Natural killer cell (primary cell): Measurements from ENCODE around the gene ORM1. TPM values are rescaled to one million over a fixed set of nuclear protein-coding genes. Genes with fewer than 3 reads are reported as not detected.

Experiments used
- ATAC-seq, 3 donors: fragments of 150-1000 bp in 2 of 3; fragments of 200-7000 bp in 1 of 3; cut with Tn5 transposase; 1 replicate in 1 of 3; 2 replicates in 2 of 3; pipeline ENCODE4 v1.10.0; 2021; ENCODE audit warnings: mild to moderate bottlenecking in 2 of 3, moderate library complexity in 2 of 3
- DNase-seq, 2 donors: peaks; one replicate each; pipeline versions ENCODE4 v3.0.0 to v3.0.0-alpha.2; 2013 to 2021; ENCODE audit warnings: mixed read lengths in 1 of 2
- H3K27ac ChIP-seq: one replicate; pipeline ENCODE4 v1.5.1; 2013; ENCODE audit warnings: mild to moderate bottlenecking, low read length
- H3K27me3 ChIP-seq: one replicate; pipeline ENCODE4 v1.6.1; 2013; ENCODE audit warnings: low read length; ENCODE audit not compliant: control insufficient read depth, insufficient read depth
- H3K36me3 ChIP-seq: one replicate; pipeline ENCODE4 v1.6.1; 2013; ENCODE audit warnings: low read length; ENCODE audit not compliant: control insufficient read depth, insufficient read depth
- H3K4me1 ChIP-seq: one replicate; pipeline ENCODE4 v1.6.1; 2013; ENCODE audit warnings: low read length; ENCODE audit not compliant: control insufficient read depth, insufficient read depth
- H3K4me3 ChIP-seq: one replicate; pipeline ENCODE4 v1.5.1; 2013; ENCODE audit warnings: low read length
- H3K9me3 ChIP-seq: one replicate; pipeline ENCODE4 v1.6.1; 2013; ENCODE audit warnings: low read length; ENCODE audit not compliant: control insufficient read depth, insufficient read depth
- H3K27ac Mint-ChIP-seq, 2 donors: one replicate each; pipeline ENCODE4 v1.8.0; 2022; ENCODE audit warnings: mild to moderate bottlenecking in 2 of 2, mixed read lengths in 2 of 2, moderate library complexity in 1 of 2
- H3K27me3 Mint-ChIP-seq, 2 donors: one replicate each; pipeline ENCODE4 v1.8.0; 2022; ENCODE audit warnings: low read depth in 2 of 2, mixed read lengths in 2 of 2
- H3K36me3 Mint-ChIP-seq: one replicate; pipeline ENCODE4 v1.8.0; 2022; ENCODE audit warnings: mixed read lengths
- H3K4me1 Mint-ChIP-seq, 2 donors: one replicate each; pipeline ENCODE4 v1.8.0; 2022; ENCODE audit warnings: mixed read lengths in 2 of 2
- H3K4me3 Mint-ChIP-seq: one replicate; pipeline ENCODE4 v1.8.0; 2022; ENCODE audit warnings: mild to moderate bottlenecking, moderate library complexity, mixed read lengths
- H3K9me3 Mint-ChIP-seq, 2 donors: one replicate each; pipeline ENCODE4 v1.8.0; 2022; ENCODE audit warnings: mixed read lengths in 2 of 2
- CTCF ChIP-seq: fragments of 200-600 bp; IDR thresholded peaks from one replicate; pipeline ENCODE4 v1.8.0; 2022; ENCODE audit warnings: antibody characterized with exemption
- WGBS: methylation state at CpG from one replicate; pipeline ENCODE4 v1.1.7; 2013; ENCODE audit warnings: missing lambda C conversion rate; ENCODE audit not compliant: insufficient coverage; 5-methylcytosine and 5-hydroxymethylcytosine counted together
- intact Hi-C: fragments of 100-400 bp; cut with micrococcal nuclease; formaldehyde crosslinking; loops from one replicate; pipeline ENCODE4 v1.14.2; 2022
- total RNA-seq, 4 donors: library from RNA; stranded (reverse); fragments of 120-200 nt in 1 of 4; gene quantifications; one replicate each; pipeline versions ENCODE4 v1.2.3 to v1.2.4, GENCODE V29; 2013 to 2022

ORM1 gene
- total RNA-seq, 3 donors from 2014 or later (not counting 1 experiment from before 2014, with no cell fraction given): 1.00 TPM; not detected in 2

GRCh38 chr9:114370251-114370967, 47.5 kb downstream of the ORM1 start:
- ATAC-seq (no peak), DNase-seq (no peak)
- Mint-ChIP-seq H3K4me3 (peak overlapping the region; percentile 68), H3K9me3 (peaks cover 0 to 3% of the 10 kb centered on the region in 2 donors), H3K4me1 (peaks cover 48 to 80% of the 10 kb centered on the region in 2 donors), H3K27ac (peak overlapping the region; percentile 79 to 86), H3K27me3 (no peaks in the 10 kb centered on the region), H3K36me3 (peaks cover 4% of the 10 kb centered on the region)
- no peaks in the 10 kb centered on the region for H3K9me3 ChIP-seq
- intact Hi-C loops: no loop called here
- H3K4me3 ChIP-seq: no peak overlapping the region
- peaks cover 80% of the 10 kb centered on the region for H3K36me3 ChIP-seq
- TF ChIP-seq CTCF: no peak
- H3K27ac ChIP-seq: peak overlapping the region; percentile 100
- no peaks in the 10 kb centered on the region for H3K27me3 ChIP-seq
- peaks cover 96% of the 10 kb centered on the region for H3K4me1 ChIP-seq
- 66% methylated on average over 6 of the region's 6 CpGs for WGBS

- Mint-ChIP-seq H3K9me3 (peaks cover 0 to 3% of the 10 kb centered on the region in 2 donors), H3K27me3 (no peaks in the 10 kb centered on the region), H3K4me3 (peak overlapping the region; percentile 68), H3K4me1 (peaks cover 52 to 85% of the 10 kb centered on the region in 2 donors), H3K27ac (peak overlapping the region; percentile 79 to 86), H3K36me3 (peaks cover 4% of the 10 kb centered on the region)
- H3K27me3 ChIP-seq: no peaks in the 10 kb centered on the region
- TF ChIP-seq CTCF: no peak
- peaks cover 78% of the 10 kb centered on the region for H3K36me3 ChIP-seq
- WGBS: 60% methylated on average over 4 of the region's 4 CpGs
- intact Hi-C loops: no loop called here
- ATAC-seq: no peak
- no peaks in the 10 kb centered on the region for H3K9me3 ChIP-seq
- DNase-seq: no peak
- H3K27ac ChIP-seq: peak overlapping the region; percentile 100
- no peak overlapping the region for H3K4me3 ChIP-seq
- peaks cover 97% of the 10 kb centered on the region for H3K4me1 ChIP-seq
These were observed 48.0 kb downstream of the ORM1 start for GRCh38 chr9:114370968-114371320.

GRCh38 chr9:114371343-114371944, 48.5 kb downstream of the ORM1 start:
- H3K4me3 Mint-ChIP-seq: peak overlapping the region; percentile 68
- H3K27ac Mint-ChIP-seq: peak overlapping the region; percentile 79 to 86
- Histone ChIP-seq H3K9me3 (no peaks in the 10 kb centered on the region), H3K27ac (peak overlapping the region; percentile 100), H3K4me1 (peaks cover 96% of the 10 kb centered on the region), H3K36me3 (peaks cover 81% of the 10 kb centered on the region), H3K4me3 (peak overlapping the region; percentile 0), H3K27me3 (no peaks in the 10 kb centered on the region)
- H3K36me3 Mint-ChIP-seq: peaks cover 4% of the 10 kb centered on the region
- no peaks in the 10 kb centered on the region for H3K27me3 Mint-ChIP-seq
- intact Hi-C loops: no loop called here
- TF ChIP-seq CTCF: no peak
- DNase-seq (no peak), ATAC-seq (no peak)
- 31% methylated on average over 7 of the region's 7 CpGs for WGBS
- H3K4me1 Mint-ChIP-seq: peaks cover 49 to 83% of the 10 kb centered on the region in 2 donors
- H3K9me3 Mint-ChIP-seq: peaks cover 0 to 3% of the 10 kb centered on the region in 2 donors
